Raji (cell line): ENCODE results near the gene GFRA4.

Experiments
- POLR2A ChIP-seq: IDR thresholded peaks from 2 replicates; pipeline ENCODE4 v1.6.1; 2011; ENCODE audit warnings: low read depth, low read length, control low read depth; ENCODE audit not compliant: insufficient read depth

GFRA4 gene

GRCh38 chr20:3699037-3699436, 35.8 kb upstream of the GFRA4 start:
- TF ChIP-seq POLR2A: no peak

GRCh38 chr20:3698591-3699001, 35.4 kb upstream of the GFRA4 start:
- TF ChIP-seq POLR2A: no peak

- TF ChIP-seq POLR2A: no peak
These were observed 34.5 kb upstream of the GFRA4 start for GRCh38 chr20:3697588-3698305.

GRCh38 chr20:3696745-3697587, 33.8 kb upstream of the GFRA4 start:
- no peak for TF ChIP-seq POLR2A

DNA sequence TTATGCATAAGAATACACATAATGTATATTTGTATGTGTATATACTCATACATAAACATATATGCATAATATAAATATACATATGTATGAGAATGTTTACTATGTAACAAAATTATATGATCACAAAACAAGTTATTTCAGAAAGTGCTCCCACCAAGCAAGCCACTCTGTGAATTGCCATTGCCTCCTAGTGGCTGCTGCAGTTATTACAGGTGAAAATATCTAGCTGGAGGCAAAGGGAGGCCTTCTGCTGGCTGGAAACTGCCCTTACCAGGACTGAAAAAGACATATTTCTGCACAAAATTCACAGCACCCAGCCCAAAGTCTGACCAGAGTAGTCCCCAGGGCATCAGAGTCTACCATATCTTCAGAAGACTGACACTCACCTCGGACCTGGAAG, 33.0 kb upstream of the GFRA4 start:
- TF ChIP-seq POLR2A: no peak

DNA sequence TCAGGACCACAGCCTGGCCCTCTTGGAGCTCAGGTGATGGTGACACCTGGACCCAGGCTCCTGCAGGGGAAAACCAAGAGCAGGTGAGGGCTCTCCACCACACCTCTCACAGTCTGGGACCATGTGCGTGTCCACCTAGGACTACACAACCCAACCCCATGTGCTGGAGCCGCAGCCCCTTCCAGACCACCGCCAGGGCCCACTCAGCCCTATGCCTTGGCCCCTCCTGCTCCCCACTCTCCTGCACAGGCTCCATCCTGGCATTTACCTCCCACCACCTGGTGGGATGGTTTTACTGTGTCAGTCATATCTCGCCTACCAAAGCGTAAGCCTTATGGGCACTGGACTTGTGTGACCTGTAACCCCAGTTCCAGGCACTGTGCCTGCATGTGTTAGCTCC, 31.7 kb upstream of the GFRA4 start:
- TF ChIP-seq POLR2A: no peak

DNA sequence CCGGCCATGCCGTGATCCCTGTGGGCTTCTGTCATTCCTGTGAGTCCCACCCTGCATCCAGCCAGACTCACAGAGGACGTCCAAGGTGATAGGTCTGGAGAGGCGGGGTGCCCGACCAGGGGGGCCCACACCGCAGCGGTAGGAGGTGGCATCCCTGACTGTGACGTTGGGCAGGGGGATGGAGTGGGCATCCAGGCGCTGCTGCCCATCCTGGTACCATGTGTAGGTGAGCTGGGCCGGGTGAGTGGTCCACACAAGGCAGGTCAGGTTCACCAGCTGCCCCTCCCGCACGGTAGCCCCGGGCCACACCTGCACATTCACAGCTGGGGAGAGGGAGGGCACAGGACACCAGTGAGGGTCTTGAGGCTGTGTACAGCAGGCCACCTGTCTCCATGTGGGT, 30.2 kb upstream of the GFRA4 start:
- TF ChIP-seq POLR2A: no peak

DNA sequence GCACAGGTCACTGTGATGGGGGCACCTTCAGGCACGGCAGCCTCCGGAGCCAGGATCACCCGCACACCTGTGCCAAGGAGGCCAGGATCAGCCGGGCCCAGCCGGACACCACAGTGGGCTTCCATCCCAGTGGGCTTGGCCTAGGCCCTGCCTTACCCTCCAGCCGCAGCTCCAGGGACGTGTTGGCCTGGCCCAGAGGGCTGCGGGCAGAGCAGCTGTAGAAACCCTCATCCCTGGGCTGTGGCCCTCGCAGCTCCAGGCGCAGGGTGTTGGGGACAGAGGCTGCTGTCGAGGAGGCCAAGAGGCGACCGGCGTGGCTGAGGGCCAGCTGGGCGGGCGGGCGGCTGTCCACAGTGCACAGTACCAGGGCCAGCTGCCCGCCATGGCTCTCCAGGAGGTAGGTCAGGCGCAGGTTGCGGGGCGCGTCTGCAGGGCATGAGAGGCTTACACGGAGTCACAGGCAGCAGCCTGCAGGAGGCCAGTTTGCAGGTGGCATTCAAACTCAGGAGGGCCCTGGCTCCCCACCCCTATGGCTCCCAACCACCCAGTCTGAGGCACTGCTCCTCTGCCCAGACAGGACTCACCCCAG, 29.6 kb upstream of the GFRA4 start:
- TF ChIP-seq POLR2A: no peak

- no peak for TF ChIP-seq POLR2A
These were observed 28.7 kb upstream of the GFRA4 start for GRCh38 chr20:3691897-3692296.

- no peak for TF ChIP-seq POLR2A
These were observed 28.1 kb upstream of the GFRA4 start for GRCh38 chr20:3691306-3691705.

DNA sequence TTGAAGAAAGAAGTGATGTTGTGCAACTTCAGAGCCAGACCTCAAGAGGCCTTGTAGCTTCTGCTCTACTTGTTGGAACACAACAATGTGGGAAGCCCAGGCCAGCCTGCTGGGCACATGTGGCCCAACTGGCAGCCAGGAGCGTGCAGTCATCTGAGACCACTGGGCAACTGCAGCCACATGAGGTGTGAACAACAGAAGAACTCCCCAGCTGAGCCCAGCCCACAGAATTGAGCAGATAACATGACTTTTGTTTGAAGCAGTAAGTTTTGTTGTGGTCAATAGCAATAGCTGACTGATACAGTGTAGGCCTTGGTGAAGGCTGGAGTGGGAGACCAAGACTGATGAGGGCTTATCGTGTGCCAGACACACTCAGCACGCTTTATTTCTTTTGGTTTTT, 27.2 kb upstream of the GFRA4 start:
- no peak for TF ChIP-seq POLR2A

- no peak for TF ChIP-seq POLR2A
These were observed 26.8 kb upstream of the GFRA4 start for GRCh38 chr20:3689978-3690377.

DNA sequence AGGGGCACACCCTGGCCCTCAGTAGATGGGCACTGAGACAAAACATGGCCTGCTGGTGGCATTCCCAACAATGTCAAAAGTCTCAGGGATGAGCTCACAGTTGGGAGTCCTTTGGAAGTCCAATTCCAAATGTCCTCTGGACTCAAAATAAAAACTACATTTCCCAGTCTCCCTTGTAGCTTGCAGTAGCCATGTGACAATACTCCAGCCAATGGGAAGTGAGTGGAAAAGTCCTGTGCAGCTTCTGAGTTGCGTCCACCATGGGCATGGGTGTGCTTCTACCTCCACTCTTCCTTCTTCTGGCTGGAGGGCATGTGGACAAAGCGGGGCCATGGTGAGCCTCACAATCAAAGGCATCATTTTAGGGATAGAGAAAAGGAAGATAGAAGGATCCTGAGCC, 24.5 kb upstream of the GFRA4 start:
- TF ChIP-seq POLR2A: no peak

GRCh38 chr20:3686867-3687321, 23.7 kb upstream of the GFRA4 start:
- no peak for TF ChIP-seq POLR2A

- no peak for TF ChIP-seq POLR2A
These were observed 23.2 kb upstream of the GFRA4 start for GRCh38 chr20:3686421-3686820.

- no peak for TF ChIP-seq POLR2A
These were observed 22.1 kb upstream of the GFRA4 start for GRCh38 chr20:3685341-3685740.
